Inflammatory macrophage treated with lipopolysaccharide for 4 hours (primary cell): ENCODE data around the gene TREM1.
A peak's percentile ranks its signal among the peaks of the same experiment; 100 is the strongest.

Experiments
- DNase-seq: peaks from one replicate; pipeline ENCODE4 v3.0.0-alpha.2; 2020

TREM1 gene

DNA sequence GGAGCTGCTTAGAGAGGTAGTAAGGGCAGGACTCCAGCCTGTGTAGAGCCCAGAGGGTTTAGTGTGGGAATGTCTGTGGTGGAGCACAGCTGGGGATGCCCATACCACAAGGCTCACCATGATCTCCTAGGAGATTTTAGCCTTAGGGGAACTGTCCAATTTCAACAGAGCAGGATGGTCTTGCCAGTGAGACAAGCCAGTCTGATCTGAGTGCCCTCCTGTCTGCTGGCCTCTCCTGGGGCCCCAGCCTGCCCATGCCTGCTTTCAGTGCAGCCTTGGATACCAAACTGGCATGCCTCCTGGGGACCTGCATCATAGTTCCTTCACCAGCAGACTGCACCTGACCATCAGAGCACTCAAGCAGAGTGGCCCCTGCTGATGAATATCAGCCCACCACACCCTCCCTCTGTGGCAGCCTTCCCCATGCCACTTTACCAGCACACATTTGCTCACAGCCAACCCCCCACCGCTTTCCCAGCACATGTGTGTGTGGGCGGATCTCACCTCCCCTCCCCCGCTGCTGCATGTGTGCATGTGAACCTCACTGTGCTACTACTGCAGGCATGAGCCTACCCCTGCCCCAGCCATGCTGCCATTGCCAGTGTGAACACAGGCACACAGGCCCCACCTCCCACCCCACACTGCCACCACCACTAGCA is 7.9 kb upstream of the TREM1 start:
- DNase-seq = no peak

DNA sequence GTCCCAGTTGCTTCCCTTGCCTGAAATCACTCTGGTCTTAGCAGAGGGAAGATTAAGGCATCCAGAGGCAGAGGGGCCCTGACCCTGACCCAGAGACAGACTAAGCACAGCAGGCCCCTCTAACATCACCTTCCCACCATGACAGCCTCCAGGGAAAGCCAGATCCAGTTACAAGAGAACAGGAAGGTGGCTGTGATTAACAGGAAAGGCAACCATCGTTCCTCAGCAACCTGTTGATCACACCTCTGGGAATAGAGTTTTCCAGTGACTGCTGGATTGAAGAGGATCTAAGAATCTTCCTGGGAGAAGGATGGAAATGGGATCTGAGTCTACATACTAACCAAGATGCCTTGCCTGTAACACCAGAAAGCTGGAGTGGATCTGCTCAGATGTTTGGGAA is 5.2 kb upstream of the TREM1 start:
- DNase-seq = no peak

DNA sequence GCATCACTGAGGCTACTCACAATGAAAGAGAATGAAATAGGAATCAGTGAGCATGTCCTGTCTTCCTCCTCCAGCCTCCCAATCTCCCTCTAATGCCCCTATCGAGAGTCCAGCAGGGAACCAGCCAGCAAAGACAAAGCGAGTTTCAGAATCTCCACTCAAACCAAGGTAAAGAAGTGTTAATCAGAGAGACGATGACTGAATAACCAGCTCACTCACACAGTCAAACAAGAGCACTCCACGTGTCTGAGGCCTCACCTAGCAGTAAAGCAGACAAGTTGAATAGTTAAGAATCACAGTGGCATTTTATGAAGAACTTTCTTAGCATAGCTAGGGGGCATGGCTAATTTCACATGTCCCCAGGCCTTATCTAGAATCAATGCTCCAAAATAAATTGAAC is 3.3 kb upstream of the TREM1 start:
- DNase-seq = no peak

GRCh38 chr6:41288754-41289129 is 2.3 kb upstream of the TREM1 start:
- no peak for DNase-seq

DNA sequence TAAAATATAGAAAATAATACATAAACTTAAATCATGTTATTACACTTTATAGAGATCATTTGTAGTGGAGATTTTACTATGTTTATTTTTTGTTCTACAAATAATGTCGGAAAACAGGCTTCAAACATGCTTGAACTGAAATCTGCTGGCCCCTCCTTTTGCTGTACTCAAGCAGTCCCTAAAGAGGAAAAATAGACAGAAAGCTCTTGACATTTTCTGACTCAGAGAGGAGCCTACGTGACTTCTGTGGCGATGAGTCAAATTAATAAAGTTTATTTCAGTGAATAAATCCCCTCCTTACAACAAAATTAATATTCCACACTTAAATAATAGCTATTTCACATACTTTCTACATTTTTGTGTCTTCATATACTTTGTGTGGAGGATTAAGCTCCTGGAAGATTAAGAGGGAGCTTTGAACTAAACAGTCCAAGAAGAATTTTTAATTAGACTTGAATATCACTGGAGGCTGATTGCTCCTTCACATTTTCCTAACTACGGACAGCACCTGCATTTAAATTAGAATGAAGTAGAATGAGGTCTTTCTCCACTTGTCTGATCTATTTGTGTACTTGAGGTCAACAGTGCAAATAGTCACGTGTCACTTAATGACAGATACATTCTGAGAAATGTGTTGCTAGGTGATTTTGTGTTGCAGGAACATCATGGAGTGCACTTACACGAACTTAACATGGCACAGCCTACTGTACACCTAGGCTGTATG is 1.7 kb upstream of the TREM1 start:
- DNase-seq = peak; percentile 63

GRCh38 chr6:41284726-41285125 is 1.8 kb downstream of the TREM1 start:
- no peak for DNase-seq

DNA sequence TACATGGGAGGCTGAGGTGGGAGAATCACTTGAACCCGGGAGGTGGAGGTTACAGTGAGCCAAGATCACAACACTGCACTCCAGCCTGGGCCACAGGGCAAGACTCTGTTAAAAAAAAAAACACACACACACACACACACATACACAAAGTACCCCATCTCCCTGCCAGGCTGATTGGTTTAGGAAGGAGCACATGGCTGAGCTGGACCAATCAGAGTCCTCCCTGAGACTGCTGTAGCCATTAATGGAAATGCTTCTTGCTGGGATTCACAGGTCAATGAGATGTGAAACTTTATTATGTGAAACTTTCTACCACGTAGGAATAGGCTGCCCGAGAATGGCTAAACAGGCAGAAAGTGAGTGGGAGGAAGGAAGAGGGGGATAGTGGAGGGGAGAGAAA is 2.9 kb downstream of the TREM1 start:
- no peak for DNase-seq

- DNase-seq = peak; percentile 83
Measured at GRCh38 chr6:41280381-41281057, 6.0 kb downstream of the TREM1 start.

GRCh38 chr6:41278699-41279405 is 7.6 kb downstream of the TREM1 start:
- peak; percentile 79 for DNase-seq

DNA sequence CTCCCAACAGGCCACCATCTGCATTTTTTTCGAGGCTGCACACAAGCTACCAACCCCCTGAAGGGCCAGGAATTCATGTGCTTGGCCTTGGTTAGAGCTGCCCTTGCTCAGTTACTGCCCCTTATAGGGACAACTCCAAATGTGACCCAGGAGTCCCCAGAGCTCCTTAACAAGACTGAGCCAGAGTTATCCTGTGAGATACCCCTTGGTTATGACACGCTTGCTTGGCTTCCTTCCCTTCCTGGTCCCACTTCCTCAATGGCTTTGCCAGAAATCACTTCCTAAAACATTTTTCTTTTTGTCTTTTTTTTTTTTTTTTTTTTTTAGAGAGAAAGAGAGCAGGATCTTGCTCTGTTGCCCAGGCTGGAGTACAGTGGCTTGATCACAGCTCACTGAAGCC is 8.9 kb downstream of the TREM1 start:
- peak; percentile 77 for DNase-seq

DNA sequence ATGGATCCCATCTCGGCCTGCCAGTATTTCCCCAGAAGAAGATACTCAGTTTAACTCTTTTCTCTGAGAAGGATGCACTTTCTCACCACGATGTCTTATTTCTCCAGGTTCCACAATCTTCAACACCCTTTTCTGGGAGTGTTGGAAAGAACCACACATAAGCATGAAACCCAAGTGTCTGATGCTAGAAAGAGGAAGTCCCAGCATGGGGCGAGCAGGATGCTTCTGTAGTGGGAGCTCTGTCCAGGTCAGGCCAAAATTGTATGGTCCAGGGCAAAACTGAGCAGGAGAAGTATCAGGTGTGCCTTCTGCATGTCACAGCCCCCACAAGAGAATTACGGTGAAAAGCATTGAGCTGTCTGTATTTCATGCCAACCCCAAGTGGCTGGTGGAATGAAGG is 11.0 kb downstream of the TREM1 start:
- DNase-seq = no peak

- peak; percentile 69 for DNase-seq
Measured at GRCh38 chr6:41274256-41274655, 12.2 kb downstream of the TREM1 start.

GRCh38 chr6:41273714-41274113 is 12.8 kb downstream of the TREM1 start:
- no peak for DNase-seq

DNA sequence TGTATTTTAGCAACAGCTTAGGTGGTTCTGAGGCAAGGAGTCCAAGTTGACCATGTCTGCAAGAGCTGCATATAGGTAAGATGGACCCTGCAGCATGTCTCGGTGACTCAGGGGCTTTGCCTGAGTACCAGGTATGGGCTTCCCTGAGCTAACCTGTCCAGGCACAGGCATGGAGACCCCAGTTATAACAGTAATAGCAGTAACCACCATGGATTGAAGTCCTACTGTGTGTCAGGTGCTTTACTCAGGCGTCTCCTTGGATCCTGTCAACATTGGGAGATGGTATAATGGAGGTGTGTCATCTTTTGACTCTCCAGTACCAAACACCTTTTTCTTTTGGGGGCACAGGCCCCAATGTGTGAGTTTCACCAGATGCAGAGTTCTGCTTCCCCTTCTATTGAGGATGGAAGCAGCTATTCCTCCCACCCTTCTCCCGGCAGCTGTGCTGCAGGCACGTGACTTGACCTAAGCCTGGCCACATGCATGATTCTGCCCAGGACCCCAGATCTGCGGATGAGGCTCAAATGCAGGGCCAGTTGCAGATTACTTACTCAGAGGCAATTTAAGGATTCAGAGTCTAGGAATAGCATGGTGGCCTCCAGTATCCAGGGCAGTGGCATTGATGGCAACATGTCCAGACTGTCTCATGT is 13.8 kb downstream of the TREM1 start:
- no peak for DNase-seq

- peak; percentile 98 for DNase-seq
Measured at GRCh38 chr6:41271901-41272395, 14.5 kb downstream of the TREM1 start.

DNA sequence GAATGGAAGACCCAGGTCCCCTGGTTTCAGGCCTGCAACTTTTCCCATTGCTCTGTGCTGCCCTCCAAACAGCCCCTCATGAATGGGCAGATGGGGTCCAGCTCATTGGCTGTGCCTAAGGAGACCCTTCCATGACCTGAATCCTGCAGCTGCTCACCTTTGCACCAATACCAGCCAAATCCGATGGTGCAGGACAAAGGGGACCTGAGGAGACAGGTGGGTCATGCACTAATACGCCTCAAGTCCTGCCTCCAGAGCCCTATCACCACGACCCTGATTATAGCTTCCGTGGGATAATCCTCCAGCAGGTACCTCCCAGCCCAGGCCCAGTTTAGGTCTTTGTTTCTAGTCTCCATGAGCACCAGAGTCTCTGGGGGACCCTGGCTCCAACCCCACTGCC is 16.8 kb downstream of the TREM1 start:
- no peak for DNase-seq

DNA sequence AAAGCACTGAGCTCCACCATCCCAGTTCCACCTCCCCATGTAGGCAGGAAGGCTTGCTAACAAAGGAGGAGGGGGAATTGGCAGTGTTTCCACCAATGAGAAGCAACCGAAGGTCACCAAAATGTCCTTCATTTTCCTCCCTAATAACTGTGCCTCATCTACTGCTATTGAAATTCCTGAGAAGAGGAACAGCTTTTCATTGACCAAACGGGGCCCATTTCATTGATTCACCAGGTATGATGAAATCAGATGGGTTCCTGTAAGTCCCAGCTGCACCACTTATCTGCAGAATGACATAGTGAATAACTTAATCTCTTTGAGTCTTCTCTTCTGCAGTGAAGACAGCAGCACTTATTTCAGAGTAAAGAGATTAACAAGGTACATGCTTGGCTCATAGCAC is 17.3 kb downstream of the TREM1 start:
- no peak for DNase-seq

DNA sequence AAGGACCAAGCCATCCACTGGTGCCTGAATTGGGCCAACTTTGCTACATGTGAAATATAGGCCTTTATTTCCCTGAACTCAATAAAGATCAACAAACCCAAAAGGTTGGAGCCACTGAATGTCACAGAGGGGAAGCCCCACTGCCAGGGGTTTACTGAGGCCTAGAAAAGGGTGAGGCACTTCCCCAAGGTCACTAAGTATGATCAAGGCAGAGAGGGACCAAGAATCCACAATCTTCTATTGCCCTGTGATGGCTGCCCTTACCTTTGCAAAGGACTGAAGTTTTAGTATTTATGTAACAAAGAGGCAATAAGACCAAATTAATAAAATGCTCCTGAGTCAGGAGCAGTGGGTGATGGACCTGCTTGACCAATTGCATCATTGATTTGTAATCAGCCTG is 18.0 kb downstream of the TREM1 start:
- no peak for DNase-seq

DNA sequence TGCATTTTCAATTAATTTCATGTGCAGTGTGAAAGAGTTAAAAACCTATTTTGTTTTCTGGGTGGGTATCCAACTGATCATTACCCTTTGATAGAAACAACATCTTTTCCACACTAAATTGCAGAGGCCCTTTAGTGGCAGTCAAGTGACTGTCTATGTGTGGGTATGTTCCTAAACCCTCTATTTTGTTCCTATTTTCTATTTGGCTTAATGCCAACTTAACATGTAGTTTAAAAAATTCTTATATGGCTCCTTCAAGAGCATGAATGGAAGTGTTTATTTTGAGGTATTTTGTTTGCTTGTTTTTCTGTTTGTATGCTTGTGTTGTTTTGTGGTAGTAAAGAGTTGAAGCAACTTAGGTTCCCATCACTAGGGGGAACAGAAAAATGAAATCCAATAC is 19.9 kb downstream of the TREM1 start:
- no peak for DNase-seq

GRCh38 chr6:41263267-41263666 is 23.2 kb downstream of the TREM1 start:
- DNase-seq = no peak

- DNase-seq = no peak
Measured at GRCh38 chr6:41262401-41262800, 24.1 kb downstream of the TREM1 start.

- DNase-seq = no peak
Measured at GRCh38 chr6:41258196-41258493, 28.3 kb downstream of the TREM1 start.
